ENCODE results near the gene NLK.
"Not testable (repeated sequence)": the region's sequence is repeated elsewhere in the genome, so short reads cannot be mapped to it uniquely, and the experiment has no call there.

The NLK gene

DNA sequence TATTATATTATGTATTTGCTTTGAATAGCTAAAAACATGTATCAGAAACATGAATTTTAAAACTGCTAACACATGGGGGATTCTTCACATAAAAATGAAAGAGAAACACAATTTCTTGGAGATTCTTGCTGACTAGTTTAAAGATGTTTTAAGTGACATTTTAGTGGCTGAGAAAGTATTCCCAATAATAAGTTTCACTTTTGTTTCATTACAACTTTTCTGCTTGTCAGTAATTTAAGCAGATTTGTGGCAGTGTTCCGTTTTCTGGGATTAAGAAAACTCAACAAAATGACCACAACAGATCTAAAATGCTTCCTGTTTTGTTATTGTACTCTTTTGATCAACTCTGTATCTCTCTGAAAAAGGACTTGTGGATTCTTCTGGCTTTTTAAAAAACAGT, 75.9 kb downstream of the NLK start:
- peak; percentile 91 for DNase-seq

DNA sequence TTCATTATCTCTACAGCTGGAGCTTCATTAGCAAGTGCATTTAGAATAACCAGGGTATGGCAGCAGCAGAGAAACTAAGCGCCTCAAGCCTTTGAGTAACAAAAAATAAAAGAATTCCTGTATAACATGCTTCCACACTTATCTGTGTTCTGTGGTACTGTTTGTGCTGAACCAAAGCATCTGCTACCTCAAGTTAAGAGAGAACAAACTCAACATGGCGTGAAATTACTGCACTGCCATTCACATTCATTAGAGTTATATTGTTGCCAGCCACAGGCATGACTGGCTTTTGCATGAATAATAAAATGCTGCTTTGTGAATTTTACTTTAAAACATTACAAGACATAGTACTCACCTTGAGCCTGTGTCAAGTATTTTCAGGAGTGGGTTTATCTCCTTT, 76.6 kb downstream of the NLK start:
- DNase-seq = no peak

DNA sequence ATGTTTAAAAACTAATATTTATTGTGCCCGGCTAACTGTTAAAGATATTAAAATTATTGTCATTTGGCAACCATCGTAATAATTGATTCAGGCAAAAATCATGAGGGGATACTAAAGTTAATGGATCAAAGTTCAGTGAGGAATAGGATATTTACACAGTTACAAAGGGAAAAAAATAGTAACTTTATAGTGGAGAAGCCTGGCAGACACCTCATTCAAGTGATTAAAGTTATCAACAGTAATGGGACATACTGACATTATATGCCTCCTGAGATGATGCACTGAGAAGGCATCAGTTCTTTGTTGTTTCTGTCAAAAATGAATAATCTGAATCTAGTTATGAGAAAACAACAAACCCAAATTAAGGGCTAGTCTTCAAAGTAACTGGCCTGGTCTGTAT, 77.1 kb downstream of the NLK start:
- DNase-seq = no peak

DNA sequence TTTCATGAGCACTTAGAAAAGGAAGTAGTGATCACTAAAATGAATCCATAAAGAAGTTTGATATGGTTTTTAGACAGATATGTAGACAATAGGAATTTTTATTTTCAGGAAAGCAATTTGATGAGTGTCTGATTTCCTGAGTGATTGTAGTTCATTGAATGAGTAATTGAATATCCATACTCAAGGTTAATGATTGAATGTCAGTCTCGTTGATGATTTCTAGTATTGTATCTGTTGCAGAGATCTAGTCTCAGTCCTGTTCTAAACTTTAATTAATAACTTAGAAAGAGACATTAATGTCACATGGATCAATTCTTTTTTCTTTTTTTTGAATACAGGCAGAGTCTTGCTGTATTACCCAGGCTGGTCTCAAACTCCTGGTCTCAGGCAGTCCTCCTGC, 78.3 kb downstream of the NLK start:
- DNase-seq = no peak

DNA sequence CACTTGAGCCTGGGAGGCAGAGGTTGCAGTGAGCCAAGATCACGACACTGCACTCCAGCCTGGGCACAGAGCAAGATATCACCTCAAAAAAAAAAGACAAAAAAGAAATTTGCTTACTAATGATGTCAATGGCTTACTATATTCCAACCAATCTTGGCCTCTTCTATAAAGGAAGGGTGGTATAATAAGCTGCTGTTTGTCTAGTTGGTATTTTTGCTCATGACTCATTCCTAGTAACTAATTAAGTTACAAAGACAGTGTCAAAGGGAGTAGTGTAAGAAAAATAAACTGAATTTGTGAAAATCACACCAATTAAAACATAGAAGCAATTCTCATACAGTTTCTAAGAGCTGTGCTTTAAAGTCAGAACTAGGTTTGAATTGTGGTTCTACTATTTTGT, 82.5 kb downstream of the NLK start:
- no peak for DNase-seq

DNA sequence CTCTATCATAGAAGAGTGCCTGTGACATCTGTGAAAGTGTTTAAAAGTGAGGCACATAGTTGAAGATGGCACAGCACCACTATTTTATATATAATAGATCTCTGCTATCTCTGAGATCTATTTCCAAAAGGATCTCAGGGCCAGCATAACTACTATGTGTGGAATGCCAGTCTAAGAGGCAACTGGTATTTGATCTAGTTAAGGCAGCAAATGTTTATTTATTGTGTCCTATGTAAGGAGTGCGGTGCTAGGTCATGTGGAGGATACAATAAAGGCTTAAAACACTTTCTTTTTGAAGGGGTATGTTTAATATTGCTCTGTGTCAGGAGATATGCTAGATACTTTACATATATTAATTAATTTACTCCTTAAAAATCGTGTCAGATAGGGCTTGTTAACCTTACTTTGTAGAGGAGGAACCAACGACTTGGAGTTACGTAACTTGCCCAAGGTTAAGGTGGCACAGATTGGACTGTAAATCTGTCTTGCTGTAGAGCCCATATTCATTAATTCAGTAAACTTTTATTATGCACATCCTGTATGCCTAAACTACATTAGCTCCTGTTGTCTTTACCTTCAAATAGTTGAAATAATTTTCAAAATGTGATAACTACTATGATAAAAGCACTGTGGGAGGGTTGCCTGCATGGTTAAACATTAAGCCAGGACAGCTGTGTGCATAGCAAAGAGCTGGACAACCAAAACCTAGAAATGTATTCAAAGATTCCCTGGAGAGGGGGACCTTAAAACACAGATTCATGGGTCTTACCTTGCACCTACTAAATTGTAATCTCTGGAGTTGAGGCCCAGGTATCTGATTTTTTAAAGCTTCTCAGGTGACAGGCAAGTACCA, 83.3 kb downstream of the NLK start:
- no peak for DNase-seq

DNA sequence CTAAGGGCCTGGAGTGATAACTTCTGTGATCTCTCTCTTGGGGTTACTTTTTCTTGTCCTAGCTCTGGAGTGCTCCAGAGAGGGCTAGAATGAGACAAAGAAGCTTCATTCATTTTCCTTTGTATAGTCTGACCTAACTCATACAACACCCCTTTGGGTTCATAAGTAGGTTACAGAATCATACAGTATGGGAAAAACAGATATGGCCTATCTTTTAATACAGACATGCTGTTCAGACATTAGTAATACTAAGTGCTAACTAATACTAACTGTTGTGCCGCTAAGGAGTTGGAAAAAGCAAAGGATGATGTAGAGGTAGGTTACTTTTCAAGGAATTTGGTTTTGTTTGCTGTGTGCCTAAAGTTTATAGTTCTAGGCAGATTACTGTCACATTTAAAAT, 84.7 kb downstream of the NLK start:
- no peak for DNase-seq

DNA sequence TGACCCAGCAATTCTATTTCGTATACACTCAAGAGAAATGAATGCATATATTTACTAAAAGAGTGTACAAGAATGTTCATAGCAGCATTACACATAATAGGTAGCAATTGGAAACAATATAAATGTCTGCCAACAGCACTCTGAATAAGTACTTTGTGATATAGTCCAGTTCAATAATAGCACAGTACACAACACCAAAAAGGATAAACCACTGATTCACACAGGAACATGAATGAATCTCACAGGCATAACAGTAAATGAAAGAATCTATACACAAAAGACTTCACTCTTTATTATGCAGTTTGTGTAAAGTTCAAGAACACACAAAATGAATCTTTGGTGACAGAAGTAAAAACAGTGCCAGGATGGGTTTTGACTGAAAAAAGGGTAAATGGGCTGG, 86.3 kb downstream of the NLK start:
- DNase-seq = no peak

DNA sequence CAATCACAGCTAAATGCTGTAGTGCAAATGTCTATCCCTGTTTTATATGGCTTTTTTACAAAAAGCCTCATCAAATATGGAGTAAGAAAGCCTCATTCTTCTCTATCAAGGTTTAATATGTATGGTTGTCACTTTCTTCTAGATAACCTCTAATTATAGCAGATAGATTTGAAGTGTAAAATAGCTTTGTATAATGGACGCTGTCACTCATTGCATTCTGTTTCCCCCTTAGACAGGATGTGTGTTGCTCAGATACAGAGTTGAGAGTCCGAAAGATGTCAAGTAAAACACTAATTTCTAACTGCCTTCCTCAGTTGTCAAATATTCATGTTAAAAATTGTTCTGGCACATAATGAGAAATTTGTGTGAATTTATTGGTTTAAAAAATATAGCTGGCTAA, 88.0 kb downstream of the NLK start:
- DNase-seq = no peak

DNA sequence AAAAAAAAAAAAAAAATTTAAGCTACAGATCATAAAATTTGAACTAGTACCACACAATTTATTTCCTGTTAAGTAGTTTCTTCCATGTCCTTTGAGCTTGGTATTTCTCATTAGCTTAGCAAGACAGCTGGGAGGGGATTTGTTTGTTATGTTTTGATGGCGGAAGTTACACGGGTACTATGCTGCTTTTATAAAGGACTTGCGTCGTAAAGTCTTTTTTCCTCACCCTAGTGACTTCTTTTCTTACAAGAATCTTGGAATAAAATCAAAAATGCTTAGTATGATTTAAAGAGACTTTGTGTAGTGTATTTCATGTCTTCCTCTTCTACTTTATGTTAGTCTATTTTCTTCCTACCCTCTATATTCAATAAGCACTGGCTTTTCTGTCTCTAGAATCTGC, 89.1 kb downstream of the NLK start:
- no peak for DNase-seq

DNA sequence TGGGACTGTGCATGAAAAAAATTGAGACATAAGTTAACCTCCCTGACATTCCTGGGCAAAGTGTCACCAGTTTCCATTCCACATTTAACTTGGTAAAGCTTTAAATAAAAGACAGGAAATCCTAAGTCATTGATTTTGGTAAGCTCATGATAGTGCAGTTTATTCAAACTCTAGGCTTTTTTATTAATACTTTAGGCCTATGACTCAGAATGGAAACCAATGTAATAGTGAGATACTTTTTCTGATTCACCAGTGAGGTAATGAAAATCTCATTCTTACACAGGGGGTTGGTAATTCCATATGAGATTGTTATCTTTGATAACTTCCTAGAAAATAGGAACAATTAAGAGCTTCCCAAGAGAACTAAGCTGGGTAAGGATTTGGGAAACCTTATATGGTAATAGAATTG, 91.1 kb downstream of the NLK start:
- DNase-seq = no peak

DNA sequence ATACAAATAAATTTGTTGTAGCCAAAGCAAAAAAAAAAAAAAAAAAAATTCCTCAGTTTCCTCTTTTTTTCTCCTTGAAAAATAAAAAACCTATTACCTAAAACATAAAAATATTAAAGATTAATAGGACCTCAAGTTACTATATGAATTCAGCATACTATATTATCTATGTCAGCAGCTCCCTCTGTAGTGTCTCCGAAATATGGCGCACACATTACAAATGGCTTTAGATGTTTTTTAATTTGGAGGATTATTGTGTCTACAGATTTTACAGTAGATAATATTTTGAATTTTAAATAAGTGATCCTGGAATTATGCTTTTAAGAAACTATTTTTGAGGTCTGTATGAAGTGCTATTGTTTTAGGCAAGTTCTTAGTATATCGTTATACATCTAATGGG, 94.4 kb downstream of the NLK start:
- DNase-seq = no peak

DNA sequence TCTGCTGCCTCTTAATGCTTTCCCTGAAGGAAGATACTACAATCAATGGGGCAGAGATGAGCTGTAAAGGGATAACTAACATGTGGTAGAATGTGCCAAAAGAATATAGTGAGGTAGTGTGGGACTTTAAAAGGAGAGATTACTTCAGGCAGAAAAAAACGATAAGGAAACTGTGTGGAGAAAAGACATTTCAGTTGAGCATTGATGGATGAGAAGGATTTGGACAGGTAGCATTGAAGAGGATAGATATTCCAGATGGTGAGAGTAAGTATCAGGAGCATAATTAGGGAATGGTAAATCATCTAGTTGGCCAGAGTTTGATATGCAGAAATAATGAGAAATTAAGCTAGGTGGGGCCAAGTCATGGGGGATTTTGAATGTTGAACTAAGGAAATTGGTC, 97.3 kb downstream of the NLK start:
- DNase-seq = no peak

DNA sequence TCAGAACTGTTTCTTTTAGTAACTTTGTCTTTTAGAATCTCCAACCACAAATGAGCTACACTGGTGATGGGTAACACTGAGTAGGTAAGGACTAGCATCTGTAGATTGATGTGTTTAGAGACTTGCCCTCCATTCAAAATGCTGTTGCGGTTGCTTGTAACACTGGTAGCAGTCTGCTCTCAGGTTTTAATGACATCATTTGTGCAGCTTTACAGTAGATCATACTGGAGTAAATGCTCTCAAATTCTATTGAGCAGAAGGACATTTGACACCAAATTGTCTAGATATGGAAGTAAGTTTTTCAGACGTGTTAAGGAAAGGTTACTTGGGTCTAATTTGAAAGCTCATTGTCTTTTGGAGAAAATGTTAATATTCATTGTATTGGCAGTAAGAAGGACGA, 98.8 kb downstream of the NLK start:
- DNase-seq = no peak

DNA sequence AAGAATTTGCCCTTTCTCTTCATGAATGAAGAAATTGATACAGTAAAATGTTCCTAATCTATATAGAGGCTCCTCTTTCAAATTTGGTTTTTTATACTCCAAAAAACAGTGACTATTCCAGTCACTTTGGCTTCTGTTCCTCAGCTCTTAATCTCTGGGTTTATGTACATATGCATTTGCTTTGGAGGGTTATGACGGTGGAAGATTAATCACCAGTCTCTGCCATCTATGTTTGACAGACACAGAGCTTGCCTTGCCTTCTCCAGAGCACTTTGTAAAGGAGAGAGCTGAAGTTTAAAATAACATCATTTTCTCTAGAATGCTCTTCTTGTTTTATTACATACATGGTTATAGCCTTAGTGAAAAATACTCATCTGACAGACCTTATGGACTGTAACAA, 99.3 kb downstream of the NLK start:
- DNase-seq = no peak

DNA sequence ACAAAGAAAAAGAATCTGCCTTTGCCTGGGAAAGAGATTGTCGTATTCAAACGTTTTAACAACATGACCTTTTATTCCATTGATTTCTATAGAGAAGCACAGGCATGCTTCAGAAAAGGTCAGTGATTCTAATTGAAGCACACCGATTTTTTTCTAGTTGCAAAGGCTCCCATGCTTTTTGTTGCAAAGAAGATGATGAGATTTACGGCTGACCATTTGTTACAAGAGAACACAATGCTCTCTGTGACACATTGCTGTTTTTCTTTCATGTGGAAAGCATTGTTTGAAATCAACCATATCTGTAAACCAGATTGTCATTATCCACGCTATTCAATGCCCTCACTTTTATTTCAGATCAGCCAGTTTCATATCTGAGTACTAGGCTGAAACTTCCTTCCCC, 99.8 kb downstream of the NLK start:
- no peak for DNase-seq

DNA sequence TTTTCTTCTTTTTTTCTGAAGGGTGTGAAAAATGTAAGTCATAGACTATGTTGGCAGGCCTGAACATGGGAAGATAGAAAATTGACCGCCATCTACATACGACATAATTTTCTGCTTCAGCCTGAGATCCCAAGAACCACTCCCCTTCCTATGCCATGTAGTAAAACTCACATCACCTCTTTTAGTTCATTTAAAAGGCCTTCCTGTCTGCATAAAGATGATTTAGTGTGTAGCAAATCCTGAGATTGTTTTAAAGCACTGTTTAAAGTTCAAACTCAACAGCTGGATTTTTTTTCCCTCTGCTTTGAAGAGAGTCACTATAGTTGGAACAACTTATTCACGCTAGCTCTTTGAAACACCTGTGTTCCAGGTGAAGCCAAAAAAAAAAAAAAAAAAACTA, 101.5 kb downstream of the NLK start:
- no peak for DNase-seq

DNA sequence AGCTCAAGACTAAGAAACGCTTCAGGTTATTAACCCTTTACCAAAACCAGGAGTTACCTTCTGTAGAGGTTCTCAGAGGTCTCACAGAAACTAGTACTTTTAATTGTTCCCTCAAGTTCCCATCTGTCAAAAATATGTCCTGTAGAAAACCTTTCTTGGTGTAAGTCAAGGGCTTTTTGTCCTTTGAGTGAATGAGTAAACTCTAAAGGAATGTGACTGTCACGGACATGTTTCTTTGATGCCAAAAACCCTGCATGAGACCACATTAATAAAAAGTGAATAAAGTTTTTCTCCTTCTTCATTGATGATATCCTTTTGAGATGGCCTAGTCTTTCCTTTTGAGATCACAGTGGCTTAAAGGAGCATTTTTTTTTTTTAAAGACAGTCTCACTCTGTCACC, 102.9 kb downstream of the NLK start:
- DNase-seq = no peak

DNA sequence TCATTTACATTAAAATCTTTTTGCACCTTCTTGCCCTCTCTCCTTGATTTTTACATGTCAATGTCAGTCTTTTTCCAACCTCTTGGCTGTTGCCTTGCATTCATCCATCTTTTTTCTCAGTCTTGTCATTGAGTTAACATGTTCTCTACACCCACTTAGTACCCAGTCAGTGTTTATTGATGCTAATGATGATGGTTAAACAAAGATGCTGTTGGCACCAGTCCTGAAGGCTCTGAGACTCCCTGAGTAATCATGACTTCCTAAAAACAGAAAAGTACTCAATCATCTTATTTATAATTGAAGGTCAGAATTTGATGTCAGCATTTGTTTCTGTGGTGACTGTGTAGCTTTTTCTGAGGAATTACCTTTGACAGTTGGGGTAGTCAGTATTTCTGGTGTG, 104.5 kb downstream of the NLK start:
- DNase-seq = no peak

DNA sequence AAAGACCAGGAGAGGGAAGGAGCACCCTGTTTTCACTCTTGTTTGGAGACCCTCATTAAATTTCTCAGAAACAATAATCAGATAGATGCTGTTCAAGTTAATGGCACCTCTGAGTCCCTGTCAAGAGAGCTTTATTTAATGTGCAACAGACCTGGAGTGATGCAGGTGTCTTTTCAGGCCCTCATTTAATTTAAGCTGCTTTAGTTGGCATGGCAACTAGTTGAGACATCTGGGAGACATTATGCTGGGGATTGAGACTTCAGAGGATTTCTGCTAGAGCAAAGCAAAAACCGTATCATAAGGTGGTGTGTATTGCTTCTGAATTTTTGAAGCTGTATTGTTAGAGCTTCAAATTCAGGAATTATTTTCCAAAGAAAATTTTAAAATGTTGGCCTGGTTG, 108.5 kb downstream of the NLK start:
- DNase-seq = no peak

DNA sequence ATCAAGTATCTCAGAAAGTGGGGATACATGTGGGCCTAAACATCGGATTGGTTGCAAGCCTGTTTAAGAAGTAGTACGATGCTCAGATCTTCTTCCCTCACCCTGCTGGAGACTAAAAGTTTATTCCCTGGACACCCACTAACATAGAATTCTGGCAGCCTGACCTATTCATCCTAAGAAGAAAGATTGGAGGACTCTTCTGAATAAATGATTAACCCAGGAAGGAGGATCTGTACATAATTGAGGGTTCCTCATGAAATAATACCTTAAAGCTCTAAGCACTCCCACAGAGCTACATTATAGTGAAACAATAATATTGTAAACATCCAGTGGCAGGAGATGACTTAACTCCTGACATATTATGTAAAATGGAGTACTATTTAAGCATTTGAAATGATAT, 111.7 kb downstream of the NLK start:
- DNase-seq = no peak

DNA sequence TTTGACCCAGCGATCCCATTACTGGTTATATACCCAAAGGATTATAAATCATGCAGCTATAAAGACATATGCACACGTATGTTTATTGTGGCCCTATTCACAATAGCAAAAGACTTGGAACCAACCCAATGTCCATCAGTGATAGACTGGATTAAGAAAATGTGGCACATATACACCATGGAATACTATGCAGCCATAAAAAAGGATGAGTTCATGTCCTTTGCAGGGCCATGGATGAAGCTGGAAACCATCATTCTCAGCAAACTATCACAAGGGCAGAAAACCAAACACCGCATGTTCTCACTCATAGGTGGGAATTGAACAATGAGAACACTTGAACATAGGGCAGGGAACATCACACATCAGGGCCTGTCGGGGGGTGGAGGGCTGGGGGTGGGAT, 112.9 kb downstream of the NLK start:
- not testable (repeated sequence) for DNase-seq

DNA sequence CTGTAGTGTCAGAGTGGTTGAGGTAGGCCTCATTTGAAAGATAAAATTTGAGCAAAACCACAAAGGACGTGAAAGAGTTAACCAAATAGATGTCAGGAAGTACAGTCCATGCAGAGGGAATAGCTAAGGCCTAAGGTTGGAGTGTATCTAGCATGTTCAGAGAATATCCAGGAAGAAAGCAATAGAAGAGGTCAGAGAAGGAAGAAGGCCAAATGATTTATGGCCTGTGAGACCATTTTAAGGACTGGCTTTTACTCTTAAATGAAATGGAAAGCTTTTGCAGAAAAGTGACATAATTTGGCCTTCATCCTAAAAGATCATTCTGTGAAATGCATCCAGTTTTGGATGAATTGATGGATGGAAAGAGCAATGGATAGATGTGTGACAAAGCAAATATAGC, 116.5 kb downstream of the NLK start:
- DNase-seq = no peak

DNA sequence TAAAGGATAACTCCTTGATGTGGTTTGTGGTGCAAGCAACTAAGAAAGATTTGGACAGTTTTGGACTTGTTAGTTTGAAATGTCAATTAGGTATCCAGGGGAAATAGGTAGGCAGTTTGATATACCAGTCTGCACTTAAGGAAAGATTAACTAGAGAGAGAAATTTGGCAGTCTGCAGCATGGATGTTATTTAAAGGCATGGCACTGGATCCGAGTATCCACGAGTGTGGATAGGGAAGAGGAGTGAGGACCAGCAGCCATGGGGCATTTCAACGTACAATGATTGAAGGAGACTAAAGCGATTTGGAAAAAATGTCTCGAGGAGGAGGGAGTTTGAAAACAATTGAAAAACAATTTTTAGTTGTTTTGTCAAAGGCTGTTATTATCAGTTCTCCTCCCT, 117.4 kb downstream of the NLK start:
- DNase-seq = no peak

DNA sequence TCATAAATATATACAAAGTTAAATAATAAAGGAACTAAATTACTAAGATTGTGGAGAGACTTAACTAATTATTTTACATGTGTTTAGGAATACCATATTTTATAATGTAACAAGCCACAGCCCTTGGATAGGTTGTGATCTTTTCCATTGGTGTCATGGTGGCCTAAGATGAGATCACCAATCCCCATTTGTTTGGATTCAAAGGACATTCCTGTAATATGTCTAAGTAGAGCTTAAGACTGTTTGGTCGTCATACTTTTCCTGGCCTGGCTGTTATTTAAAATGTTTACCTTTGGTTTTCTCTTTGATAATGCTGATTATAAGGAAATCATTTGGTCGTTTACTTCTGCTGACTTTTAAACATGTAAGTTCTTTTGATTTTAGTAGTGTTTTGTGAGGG, 118.1 kb downstream of the NLK start:
- no peak for DNase-seq

DNA sequence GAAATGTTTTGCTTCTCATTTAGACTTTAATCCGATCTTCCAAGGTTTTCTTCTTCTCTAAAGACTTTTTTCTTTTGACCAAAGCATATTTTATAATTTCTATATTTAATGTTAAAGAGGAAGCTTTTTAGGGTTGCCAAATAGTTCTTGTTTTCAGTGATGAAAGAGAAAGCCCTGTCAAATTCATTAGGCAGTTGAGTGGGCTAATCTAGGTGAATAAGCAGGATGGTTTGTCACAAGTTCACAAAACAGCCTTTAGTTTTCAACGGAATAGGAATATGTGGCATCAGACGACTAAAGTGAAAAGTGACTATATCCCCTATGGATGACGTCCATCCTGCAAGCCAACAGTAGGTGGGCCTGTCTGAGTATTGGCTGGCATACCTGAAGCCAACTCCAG, 118.8 kb downstream of the NLK start:
- peak; percentile 61 for DNase-seq
